Left forelimb (tissue), 1 donor: Measurements from ENCODE around the gene CAPG.
A peak's percentile ranks its signal among the peaks of the same experiment; 100 is the strongest.
"Not testable (repeated sequence)": the region's sequence is repeated elsewhere in the genome, so short reads cannot be mapped to it uniquely, and the experiment has no call there.

Experiments
- DNase-seq: peaks from one replicate; pipeline ENCODE4 v3.0.0-alpha.2; 2018; ENCODE audit warnings: low spot score

CAPG gene

DNA sequence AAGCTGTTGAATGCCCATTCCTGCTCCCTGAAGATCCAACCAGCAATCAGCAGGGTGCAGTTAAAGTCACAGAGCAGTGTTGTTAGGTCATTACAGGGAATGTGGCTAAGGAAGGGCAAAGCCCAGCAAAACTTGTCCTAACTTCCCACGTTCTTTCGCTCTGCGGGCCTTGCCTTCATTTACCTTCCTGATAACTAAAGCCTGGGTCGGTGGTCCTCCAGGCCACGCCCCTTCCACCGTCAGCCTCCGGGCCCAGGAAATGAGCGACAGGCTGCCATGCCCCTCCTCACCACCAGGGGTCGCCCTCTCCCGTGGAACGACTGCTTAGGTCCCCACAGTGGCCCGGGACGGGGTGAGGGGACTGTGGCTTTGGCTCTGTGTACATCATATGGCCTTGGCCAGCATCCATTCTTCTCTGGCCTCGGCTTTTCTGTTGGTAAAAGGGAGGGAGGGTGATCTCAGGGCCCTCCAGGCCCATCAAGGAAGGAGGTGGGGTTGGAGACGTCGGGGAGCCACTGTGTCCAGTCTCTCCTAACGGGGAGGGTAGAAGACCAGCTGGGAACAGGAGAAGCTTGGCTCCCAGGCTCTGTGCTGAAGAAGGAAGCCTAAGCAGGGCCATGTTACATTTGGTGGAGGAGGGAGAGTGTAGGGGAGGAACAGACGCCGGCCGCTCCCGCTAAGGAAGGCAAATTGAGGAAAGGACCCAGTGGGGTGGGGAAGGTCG lies 10.5 kb upstream of the CAPG start:
- peak; percentile 93 for DNase-seq

DNA sequence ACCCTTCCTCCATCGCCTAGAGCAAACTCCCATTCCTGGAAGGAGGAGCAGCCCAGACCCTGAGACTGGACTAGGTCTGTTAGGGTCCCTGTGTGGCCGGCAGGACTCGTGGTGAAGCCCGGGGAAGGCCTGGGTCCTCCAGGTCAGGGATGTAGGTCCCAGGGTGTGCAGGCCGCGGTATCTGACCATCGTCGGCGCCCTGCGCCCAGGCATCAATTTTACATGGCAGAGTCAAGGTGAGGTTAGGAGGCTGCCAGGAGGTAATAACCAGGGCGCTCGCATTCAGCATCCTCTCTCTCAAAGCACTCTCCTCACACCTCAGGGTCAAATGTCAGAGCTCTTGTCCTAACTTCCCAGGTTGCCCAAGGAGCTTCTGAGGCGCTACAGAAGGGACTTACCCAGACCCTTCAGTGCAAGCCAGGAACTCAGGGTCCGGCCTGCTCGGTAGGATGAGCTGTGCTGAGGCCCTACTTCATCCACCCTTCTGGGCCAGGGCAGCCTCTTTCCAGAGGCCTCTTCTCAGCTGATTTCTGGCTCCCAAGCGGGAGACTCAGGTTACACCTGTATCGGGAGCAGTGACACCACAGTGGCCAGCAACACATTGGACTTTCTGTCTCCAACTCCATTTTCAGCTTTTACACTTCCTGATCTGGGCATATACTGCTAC lies 9.0 kb upstream of the CAPG start:
- no peak for DNase-seq

DNA sequence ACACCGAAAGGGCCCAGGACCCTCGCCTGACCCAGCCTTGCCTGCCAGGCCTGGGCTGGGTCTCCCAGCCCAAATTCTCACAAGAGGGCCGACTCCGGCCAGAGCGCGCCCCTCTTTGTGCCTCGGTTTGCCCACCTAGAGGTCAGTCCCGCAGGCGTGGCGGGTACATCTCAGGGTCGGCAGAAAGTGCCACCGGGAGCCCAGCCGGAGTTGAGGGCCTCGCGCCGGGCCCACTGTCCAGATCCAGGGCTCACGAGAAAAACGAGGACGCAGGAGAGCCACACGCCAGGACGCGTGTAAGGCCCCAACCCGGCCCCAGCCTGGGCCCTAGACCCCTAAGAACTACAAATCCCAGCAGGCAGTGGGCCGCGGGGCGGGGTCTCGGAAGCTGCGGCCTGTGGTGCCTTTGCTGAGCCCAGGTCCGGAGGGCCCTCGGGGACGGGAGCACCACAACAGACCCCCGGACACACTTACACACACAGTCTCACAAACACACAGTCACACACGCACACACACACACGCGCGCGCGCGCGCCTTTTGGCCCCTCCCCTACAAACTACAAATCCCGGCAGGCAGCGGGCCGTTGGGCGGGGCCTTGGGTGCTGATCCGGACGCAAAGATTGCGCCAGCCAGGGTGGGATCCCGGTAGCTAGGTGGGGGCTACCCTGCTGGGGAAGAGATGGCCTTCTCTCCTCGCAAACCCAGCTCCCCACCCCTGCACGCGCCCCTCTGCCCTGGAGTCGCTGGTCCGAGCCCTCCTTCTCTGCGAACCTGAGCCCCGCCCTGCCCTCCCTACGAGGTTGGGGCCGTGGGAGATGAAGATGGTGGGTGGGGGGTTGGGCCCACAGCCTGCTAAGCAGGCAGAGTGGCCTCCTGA lies 8.2 kb upstream of the CAPG start, which contains the start of gene SH2D6:
SH2D6 (plus strand) TSS at position 583 of the 877 bp plus-strand sequence. CDS start 10,752 bp downstream, outside the sequence.
- peak; percentile 92 for DNase-seq

DNA sequence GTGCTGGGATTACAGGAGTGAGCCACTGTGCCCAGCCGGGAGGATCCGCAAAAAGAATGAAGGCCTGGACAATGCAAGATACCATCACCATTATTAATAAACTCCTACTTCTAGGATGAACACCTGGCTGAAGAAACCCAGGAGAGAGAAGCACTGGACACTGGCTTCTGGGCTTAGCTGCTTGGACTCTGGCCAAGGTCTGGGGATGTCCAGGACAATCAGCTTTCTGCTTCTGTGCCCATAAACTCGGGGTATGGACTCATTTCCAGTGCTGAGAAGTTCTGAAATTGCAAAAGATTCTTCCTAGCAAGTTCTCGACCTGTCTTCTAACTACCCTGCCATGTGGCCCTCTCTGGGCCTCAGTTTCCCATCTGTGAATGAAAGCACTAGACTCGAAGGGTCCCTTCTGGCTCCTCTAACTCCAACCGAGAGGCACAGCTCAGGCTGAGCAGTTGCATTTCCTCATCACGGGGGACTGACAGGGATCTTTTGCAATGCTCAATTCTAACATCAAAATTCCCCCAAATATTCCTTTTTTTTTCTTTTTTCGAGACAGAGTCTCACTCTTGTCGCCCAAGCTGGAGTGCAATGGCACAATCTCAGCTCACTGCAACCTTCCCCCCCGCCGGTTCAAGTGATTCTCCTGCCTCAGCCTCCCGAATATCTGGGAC lies 5.9 kb upstream of the CAPG start:
- no peak for DNase-seq

DNA sequence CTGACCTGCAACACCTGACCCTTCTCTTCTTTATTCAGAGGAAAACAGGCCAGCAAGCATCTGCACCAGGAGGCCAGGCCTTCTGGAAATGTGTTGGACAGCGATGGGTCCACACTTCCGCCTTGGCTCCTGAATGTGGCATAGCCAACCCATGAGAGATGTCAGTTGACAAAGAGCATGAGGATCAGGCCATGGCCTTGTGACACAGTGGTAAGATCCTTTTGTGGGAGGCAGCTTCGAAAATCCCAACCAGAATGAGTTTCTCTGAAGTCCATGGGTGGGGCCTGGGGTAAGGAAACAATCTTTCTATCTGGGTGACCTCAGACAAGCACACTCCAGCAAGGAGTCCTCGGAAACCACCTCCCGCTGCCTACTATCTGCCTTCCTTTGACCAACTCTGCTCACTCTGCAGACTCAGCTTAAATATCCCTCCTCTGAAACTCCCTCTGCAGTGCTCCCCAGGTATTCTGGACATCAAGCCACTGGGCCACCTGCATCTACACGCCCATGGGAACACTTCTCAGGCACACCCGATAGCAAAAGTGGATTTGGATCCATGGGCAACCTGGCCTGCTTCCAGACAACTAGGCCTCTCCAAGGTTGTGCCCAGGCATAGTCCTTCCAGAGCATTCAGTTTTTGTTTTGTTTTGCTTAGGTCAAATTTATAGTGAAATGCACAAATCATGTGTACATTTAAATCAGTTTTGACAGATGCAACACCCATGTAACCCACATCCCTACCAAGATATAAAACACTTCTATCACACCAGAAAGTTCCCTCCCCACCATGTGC lies 4.8 kb upstream of the CAPG start:
- DNase-seq: no peak

DNA sequence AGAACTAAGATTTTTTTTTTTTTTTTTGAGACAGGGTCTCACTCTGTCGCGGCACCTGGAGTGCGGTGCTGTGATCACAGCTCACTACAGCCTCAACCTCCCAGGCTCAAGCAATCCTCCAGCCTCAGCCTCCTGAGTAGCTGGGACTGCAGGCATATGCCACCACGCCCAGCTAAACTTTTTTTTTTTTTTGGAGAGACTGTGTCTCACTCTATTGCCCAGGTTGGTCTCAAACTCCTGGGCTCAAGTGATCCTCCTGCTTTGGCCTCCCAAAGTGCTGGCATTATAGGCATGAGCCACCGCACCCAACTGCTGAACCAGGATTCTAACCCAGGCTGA lies 4.2 kb upstream of the CAPG start:
- DNase-seq: not testable (repeated sequence)

DNA sequence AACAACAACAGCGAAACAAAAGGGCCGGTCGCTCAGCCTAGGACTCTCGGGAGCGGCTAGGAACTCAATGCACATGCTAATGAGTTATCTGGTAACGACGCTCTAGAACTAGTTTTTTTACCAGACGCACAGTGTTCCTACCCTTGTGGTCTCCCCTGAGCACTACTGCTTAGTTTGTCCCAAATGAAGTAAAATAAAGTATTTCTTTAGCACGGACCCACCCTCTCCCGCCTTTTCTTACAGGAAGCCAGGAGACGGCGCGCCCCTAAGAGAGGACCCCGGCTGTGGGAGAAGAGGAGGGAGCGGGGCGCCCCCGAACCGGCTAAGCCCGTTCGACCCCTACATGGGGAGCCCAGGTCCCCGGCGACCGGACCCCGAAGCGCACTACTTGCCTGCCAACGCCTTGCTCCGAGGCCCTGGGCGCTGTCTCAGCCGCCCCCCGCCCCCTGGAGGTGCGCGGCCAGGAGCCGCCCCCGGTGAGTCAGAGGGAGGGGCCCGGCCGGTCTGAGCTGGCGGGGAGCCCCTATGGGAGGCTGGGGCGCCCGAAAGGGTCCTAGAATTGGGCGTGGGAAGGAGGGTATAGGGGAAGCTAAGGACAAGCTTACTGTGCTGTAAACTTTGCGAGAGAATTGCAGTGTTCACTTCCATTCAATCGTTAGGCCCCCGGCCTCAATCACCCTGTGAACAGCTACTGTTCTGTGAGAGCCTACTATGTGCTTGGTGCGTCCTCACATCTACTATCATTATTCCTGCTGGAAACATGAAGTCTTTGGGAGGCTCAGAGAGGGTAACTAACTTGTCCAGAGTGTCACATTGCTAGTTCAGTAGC lies 3.6 kb upstream of the CAPG start:
- DNase-seq: no peak

DNA sequence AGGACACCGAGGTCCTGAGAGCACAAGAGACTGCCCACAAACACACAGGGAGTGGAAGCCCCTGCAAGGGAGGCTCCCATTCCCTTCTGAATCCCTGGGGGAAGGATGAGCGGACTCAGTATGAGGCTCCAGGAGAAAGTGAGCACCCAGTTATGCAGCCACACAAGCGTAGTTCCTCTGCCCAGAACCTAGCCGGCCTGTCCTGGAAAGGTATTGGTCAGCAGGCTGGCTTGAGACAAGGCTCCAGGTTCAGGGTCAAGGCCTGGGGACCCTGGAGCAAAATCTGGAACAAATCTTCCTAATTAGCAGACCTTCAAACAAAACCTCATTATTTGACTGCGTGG lies 1.2 kb upstream of the CAPG start:
- no peak for DNase-seq

DNA sequence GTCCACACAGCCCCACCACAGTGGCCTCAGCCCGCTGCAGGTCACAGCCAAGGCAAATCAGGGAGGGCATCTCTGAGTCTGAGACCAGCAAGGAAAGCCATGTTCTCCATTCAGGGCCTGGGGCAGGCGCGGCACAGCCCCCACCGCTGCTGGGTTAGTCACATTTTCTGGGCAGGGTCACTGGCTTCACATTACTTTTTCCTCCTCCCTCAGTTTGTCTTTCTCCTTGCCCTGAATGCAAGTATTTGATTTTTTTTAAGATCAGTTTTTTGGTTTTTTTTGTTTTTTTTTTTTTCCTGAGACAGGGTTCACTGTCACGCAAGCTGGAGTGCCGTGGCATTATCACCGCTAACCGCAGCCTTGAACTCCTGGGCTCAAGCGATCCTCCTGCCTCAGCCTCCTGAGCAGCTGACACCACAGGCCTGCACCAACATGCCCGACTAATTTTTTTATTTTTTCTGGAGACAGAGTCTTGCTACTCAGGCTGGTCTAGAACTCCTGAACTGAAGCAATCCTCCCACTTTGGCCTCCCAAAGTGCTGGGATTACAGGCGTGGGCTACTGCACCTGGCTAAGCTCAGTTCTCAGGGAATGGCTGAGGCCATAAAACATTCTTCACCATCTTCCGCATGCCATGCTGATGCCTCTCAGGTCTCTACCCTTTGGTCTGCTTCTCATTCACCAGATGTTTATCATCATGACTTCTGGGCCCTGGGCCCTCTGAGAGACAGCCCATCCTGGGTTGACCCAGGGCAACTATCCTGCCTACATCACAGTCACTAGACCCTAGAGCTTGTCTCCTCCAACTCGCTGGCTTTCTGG lies 628 bp upstream of the CAPG start:
- no peak for DNase-seq

DNA sequence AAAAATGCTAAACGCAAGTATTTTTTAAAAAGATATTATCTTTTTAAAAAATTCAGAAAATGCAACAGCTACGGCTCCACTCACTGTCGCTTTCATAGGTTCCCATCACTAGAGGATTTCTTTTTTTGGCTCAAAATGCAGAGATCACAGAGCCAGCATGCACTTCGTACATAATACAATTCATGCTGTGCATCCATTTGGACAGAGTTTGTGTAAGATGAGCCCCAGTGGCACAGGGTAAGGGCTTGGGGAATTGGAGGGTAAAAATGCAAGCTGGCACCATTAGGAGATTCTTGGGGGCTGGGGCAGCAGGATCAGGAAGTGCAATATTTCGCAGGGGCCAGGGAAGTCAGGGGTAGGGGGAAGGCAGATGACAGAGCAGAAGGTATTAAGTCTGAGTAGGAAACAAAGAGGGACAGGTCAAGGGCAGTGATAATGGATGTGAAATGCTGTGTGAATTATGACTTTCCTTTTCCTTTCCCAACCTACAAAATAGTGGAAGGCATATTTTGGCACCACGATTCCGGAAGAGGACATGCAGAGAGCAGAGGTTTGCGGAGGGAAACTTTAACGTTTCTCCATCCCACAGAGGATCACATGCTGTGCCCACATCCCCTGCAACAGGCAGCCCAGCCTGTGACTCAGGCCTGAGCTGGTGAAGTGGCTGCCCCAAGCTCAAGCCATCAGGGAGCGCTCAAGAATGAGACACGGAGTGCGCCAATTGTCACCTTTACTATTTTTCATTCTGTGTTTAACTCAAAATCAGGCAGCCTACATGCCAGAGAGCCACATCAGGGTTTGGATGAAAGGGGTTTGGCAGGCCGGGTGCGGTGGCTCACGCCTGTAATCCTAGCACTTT lies 4.7 kb downstream of the CAPG start:
- DNase-seq: no peak

DNA sequence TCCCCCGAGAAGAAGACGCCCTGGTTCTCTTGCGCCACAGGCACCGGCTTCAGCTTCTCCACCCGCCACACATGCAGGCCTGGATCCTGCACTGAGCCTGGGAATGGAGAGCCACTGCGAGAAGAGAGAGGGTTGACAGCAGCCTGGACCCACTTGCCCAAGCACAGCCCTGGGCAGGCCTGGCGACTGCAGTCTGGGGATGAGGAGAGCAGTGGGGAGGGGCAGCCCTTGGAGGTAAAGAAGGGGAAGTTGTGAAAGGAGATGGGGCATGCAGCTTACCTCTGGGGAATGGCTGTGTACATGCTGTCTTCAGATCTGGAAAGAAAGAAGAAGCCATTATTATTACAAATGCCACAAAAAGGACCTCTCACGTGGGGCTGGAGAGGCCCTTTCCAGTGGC lies 8.3 kb downstream of the CAPG start:
- peak; percentile 4 for DNase-seq

DNA sequence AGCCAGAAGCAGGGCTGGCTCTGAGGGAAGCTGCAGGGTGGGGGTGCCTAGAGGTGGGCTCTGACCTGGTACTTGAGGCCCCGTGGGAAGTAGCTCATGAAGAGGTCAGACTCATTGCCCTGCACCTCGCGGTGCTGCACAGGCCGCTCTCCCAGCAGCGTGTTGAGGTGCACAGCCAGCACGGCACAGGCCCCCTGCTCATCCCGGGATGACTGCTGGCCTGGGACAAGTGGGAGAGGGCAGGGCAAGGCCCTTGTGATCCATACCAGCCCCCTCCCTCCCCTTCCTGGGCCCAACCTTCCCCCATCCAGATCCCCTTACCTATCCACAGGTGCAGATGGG lies 8.7 kb downstream of the CAPG start:
- peak; percentile 54 for DNase-seq

DNA sequence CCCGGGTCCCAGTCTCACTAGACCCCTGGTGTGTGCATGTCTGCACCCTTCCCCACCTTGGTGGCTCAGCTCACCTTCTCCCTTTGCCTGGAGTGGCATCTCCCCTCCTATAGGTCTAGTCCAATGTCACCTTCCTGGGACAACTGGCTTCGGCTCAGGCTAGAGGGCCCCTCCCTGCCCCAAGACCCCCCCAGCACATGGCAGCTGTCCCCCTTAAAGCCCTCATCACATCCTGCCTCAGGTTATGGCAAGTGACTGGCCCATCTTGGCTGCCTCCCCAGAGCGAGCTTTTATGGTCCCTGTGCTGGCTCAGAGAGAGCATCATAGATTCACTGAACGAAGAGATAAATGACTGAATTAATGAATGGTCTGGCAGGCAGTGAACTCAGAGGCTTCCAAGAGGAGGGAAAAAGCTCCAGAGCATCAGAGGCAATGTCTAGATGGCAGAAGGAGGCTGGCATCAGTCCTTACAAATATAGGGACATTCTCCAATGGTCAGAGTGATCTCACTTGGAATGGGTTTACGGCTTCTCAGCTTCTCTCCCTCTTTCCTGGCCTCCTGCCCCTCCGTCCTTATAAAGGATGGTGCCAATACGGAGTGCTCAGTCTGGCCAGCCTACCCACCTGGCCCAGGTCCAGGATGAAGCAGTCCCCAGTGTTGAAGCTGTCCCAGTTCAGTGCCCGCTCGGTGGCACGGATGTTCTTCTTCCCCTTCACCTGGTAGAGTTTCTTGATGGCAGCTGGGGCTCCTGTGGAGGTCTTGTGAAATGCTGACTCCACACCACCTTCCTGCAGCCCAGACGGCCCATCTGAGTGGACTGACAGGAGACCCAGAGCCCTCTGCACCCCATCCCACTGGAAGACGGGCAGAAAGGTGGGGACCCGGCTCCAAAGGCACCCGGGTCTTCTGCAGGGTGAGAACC lies 9.4 kb downstream of the CAPG start:
- peak; percentile 60 for DNase-seq

DNA sequence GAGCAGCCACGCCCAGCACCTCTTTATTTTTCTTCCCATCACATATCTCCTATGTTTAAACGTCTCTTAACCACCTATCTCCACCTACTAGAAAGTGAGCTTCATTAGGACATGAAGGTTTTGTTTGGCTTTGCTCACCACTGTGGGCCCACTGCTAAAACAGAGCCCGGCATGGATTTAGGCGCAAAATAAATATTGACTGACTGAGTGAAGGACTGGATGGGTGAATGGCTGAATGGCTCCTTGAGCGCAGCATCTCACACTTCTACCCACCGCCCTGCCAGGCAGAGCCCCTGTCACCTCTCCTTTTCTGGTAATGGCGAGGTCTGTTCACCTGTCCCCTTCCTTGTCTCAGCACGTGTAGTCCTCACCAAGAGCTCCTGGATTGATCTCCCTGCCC lies 10.1 kb downstream of the CAPG start:
- DNase-seq: no peak

DNA sequence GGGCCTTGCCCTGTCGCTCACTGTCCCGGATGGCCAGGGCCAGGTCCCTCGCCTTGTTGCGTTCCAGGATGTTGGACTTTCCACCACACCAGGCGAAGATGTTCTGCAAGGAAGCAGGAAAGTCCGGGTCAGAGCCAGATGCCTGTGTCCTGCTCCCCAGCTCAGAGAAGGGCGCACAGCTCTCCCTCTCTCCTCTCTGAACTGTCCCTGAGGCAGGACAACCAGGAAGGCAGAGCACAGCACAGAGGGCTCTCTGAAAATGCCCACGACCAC lies 11.0 kb downstream of the CAPG start:
- peak; percentile 53 for DNase-seq

DNA sequence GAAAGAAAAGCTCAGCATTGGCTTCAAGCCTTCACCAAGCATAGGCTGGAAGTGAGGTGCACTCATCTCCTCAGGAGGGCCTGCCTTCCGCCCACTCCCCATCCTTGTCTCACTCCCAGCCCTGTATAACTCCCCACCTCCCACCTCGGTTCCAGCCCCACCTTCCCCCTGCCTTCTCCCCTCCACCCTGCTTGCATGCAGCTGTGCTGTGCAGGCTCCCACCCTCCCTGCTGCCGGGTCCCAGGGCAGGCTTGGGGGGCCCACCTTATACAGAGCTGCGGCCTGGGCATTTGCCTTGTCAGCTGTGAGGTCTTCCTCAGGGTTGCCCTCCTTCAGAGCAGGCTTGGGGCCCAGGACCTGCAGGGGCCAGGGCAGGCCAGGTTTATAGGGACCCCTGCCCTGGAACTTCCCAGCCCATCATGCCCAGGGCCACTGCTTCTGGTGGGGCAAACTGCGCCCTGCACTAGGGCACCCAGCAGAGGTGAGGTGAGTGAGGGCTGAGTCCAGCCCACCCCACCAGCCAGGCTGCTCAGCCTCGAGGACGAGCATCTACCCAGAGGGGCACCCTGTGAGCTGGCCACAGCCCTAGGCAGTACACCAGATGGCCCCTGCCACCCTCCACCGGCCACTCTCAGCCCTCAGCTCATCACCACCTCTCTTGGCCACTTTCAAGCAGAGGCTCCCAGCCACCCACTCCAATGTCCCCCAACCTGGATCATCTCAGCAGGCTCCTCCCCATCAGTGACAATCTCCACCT lies 11.6 kb downstream of the CAPG start:
- peak; percentile 54 for DNase-seq

DNA sequence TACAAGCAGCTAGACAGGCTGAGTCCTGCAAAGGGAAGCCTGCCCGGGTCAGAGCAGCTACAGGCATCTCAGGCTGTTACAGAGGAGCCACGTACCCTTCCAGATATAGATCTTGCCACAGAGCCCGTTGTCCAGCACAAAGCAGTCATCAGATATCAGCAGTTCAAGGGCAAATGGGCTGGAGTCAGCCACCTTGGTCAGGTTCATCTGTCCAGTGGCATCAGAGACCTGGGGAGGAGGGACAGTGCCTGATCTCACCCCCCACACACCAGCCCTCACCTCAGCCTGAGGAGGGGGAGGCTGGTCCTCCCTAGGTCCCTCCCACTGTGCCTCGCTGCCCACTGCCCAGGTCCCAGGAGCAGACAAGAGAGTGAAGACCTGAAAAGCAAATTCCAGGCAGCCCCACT lies 12.2 kb downstream of the CAPG start:
- DNase-seq: no peak
